Measurements from ENCODE around the gene CTAG1A.
A peak's percentile ranks its signal among the peaks of the same experiment; 100 is the strongest.
"Not testable (repeated sequence)": the region's sequence is repeated elsewhere in the genome, so short reads cannot be mapped to it uniquely, and the experiment has no call there.

CTAG1A gene

GRCh38 chrX:154584585-154585183 is at the start of gene CTAG1A:
CTAG1A (plus strand) TSS chrX:154585133; CDS start chrX:154585207, 74 bp downstream.
- not testable (repeated sequence) for H3K36me3 Mint-ChIP-seq (ENCODE audit: low read depth); H3K4me3 Mint-ChIP-seq; DNase-seq (ENCODE audit: low spot score); H3K27me3 Mint-ChIP-seq (ENCODE audit: low read depth); H3K9me3 Mint-ChIP-seq; H3K4me1 Mint-ChIP-seq (ENCODE audit: low read depth); H3K27ac Mint-ChIP-seq

- DNase-seq (ENCODE audit: low spot score) = no peak
- H3K27me3 Mint-ChIP-seq (ENCODE audit: low read depth) = no peaks in the 10 kb centered on the region
- no peak overlapping the region for H3K27ac Mint-ChIP-seq
- H3K4me1 Mint-ChIP-seq (ENCODE audit: low read depth) = no peaks in the 10 kb centered on the region
- peaks cover 14% of the 10 kb centered on the region for H3K36me3 Mint-ChIP-seq (ENCODE audit: low read depth)
- H3K9me3 Mint-ChIP-seq = no peaks in the 10 kb centered on the region
- H3K4me3 Mint-ChIP-seq = no peak overlapping the region
Measured at GRCh38 chrX:154535892-154536291, 49.0 kb upstream of the CTAG1A start.

GRCh38 chrX:154539077-154539476 is 45.9 kb upstream of the CTAG1A start:
- H3K36me3 Mint-ChIP-seq (ENCODE audit: low read depth) = peaks cover 14% of the 10 kb centered on the region
- H3K27ac Mint-ChIP-seq = no peak overlapping the region
- no peaks in the 10 kb centered on the region for H3K27me3 Mint-ChIP-seq (ENCODE audit: low read depth)
- no peaks in the 10 kb centered on the region for H3K9me3 Mint-ChIP-seq
- DNase-seq (ENCODE audit: low spot score) = no peak
- H3K4me3 Mint-ChIP-seq = no peak overlapping the region
- H3K4me1 Mint-ChIP-seq (ENCODE audit: low read depth) = peaks cover 9% of the 10 kb centered on the region

GRCh38 chrX:154540365-154540764 is 44.6 kb upstream of the CTAG1A start:
- not testable (repeated sequence) for H3K27ac Mint-ChIP-seq; H3K9me3 Mint-ChIP-seq; H3K27me3 Mint-ChIP-seq (ENCODE audit: low read depth); DNase-seq (ENCODE audit: low spot score); H3K4me3 Mint-ChIP-seq
- Mint-ChIP-seq H3K4me1 (ENCODE audit: low read depth) (peaks cover 12% of the 10 kb centered on the region), H3K36me3 (ENCODE audit: low read depth) (peaks cover 16% of the 10 kb centered on the region)

- Mint-ChIP-seq H3K27ac (no peak overlapping the region), H3K36me3 (ENCODE audit: low read depth) (peaks cover 18% of the 10 kb centered on the region), H3K4me3 (no peak overlapping the region), H3K4me1 (ENCODE audit: low read depth) (peaks cover 13% of the 10 kb centered on the region), H3K27me3 (ENCODE audit: low read depth) (no peaks in the 10 kb centered on the region), H3K9me3 (no peaks in the 10 kb centered on the region)
- no peak for DNase-seq (ENCODE audit: low spot score)
Measured at GRCh38 chrX:154540897-154541535, 43.9 kb upstream of the CTAG1A start.

GRCh38 chrX:154541589-154541895 is 43.4 kb upstream of the CTAG1A start:
- Mint-ChIP-seq H3K4me1 (ENCODE audit: low read depth) (peaks cover 16% of the 10 kb centered on the region), H3K27ac (no peak overlapping the region), H3K27me3 (ENCODE audit: low read depth) (no peaks in the 10 kb centered on the region), H3K4me3 (no peak overlapping the region), H3K36me3 (ENCODE audit: low read depth) (peaks cover 21% of the 10 kb centered on the region), H3K9me3 (no peaks in the 10 kb centered on the region)
- no peak for DNase-seq (ENCODE audit: low spot score)

- H3K9me3 Mint-ChIP-seq = no peaks in the 10 kb centered on the region
- H3K27me3 Mint-ChIP-seq (ENCODE audit: low read depth) = no peaks in the 10 kb centered on the region
- peak overlapping the region; percentile 84 for H3K27ac Mint-ChIP-seq
- H3K4me3 Mint-ChIP-seq = peak overlapping the region; percentile 75
- DNase-seq (ENCODE audit: low spot score) = no peak
- H3K36me3 Mint-ChIP-seq (ENCODE audit: low read depth) = peaks cover 21% of the 10 kb centered on the region
- peaks cover 16% of the 10 kb centered on the region for H3K4me1 Mint-ChIP-seq (ENCODE audit: low read depth)
Measured at GRCh38 chrX:154541896-154542722, 42.8 kb upstream of the CTAG1A start.

GRCh38 chrX:154542723-154543424 is 42.1 kb upstream of the CTAG1A start:
- Mint-ChIP-seq H3K9me3 (no peaks in the 10 kb centered on the region), H3K27ac (peak overlapping the region; percentile 84), H3K4me3 (peak overlapping the region; percentile 75), H3K27me3 (ENCODE audit: low read depth) (no peaks in the 10 kb centered on the region), H3K4me1 (ENCODE audit: low read depth) (peaks cover 17% of the 10 kb centered on the region), H3K36me3 (ENCODE audit: low read depth) (peaks cover 22% of the 10 kb centered on the region)
- no peak for DNase-seq (ENCODE audit: low spot score)

GRCh38 chrX:154545673-154546274 is 39.2 kb upstream of the CTAG1A start:
- peak overlapping the region; percentile 36 for H3K27ac Mint-ChIP-seq
- H3K9me3 Mint-ChIP-seq = no peaks in the 10 kb centered on the region
- peaks cover 32% of the 10 kb centered on the region for H3K4me1 Mint-ChIP-seq (ENCODE audit: low read depth)
- H3K36me3 Mint-ChIP-seq (ENCODE audit: low read depth) = peaks cover 32% of the 10 kb centered on the region
- H3K4me3 Mint-ChIP-seq = peak overlapping the region; percentile 75
- H3K27me3 Mint-ChIP-seq (ENCODE audit: low read depth) = no peaks in the 10 kb centered on the region
- DNase-seq (ENCODE audit: low spot score) = no peak

GRCh38 chrX:154546354-154547244 is 38.3 kb upstream of the CTAG1A start, which contains the start of gene G6PD:
G6PD (minus strand) TSS chrX:154546846; CDS start chrX:154546155, 691 bp downstream.
- Mint-ChIP-seq H3K9me3 (no peaks in the 10 kb centered on the region), H3K27ac (peak within 1 kb of the TSS; percentile 93), H3K36me3 (ENCODE audit: low read depth) (peaks cover 33% of the 10 kb centered on the region), H3K4me1 (ENCODE audit: low read depth) (peaks cover 32% of the 10 kb centered on the region), H3K4me3 (peak within 1 kb of the TSS; percentile 96), H3K27me3 (ENCODE audit: low read depth) (no peaks in the 10 kb centered on the region)
- DNase-seq (ENCODE audit: low spot score) = peak; percentile 83

GRCh38 chrX:154547245-154548027 is 37.5 kb upstream of the CTAG1A start, which contains the start of gene IKBKG:
IKBKG (plus strand) TSS chrX:154547620; CDS start chrX:154552003, 4,383 bp downstream.
- Mint-ChIP-seq H3K4me1 (ENCODE audit: low read depth) (peaks cover 30% of the 10 kb centered on the region), H3K9me3 (no peaks in the 10 kb centered on the region)
- peak; percentile 89 for DNase-seq (ENCODE audit: low spot score)

GRCh38 chrX:154548028-154548316 is 37.0 kb upstream of the CTAG1A start:
- Mint-ChIP-seq H3K4me1 (ENCODE audit: low read depth) (peaks cover 25% of the 10 kb centered on the region), H3K9me3 (no peaks in the 10 kb centered on the region), H3K27me3 (ENCODE audit: low read depth) (no peaks in the 10 kb centered on the region), H3K27ac (peak overlapping the region; percentile 93), H3K36me3 (ENCODE audit: low read depth) (peaks cover 34% of the 10 kb centered on the region), H3K4me3 (peak overlapping the region; percentile 96)
- DNase-seq (ENCODE audit: low spot score) = no peak

More at GRCh38 chrX:154547245-154548027, 37.5 kb upstream of the CTAG1A start, which contains the start of gene IKBKG:
- Mint-ChIP-seq H3K27ac (peak within 1 kb of the TSS; percentile 93), H3K36me3 (ENCODE audit: low read depth) (peaks cover 38% of the 10 kb centered on the region), H3K27me3 (ENCODE audit: low read depth) (no peaks in the 10 kb centered on the region), H3K4me3 (peak within 1 kb of the TSS; percentile 96)
